NCI-H128 (cell line): ENCODE data around the gene DGKD.

ENCODE experiments used
- DNase-seq: peaks from one replicate; lab custom pipeline; 2025; ENCODE audit not compliant: unreplicated experiment; lab: John Stamatoyannopoulos, UW

Gene DGKD

DNA sequence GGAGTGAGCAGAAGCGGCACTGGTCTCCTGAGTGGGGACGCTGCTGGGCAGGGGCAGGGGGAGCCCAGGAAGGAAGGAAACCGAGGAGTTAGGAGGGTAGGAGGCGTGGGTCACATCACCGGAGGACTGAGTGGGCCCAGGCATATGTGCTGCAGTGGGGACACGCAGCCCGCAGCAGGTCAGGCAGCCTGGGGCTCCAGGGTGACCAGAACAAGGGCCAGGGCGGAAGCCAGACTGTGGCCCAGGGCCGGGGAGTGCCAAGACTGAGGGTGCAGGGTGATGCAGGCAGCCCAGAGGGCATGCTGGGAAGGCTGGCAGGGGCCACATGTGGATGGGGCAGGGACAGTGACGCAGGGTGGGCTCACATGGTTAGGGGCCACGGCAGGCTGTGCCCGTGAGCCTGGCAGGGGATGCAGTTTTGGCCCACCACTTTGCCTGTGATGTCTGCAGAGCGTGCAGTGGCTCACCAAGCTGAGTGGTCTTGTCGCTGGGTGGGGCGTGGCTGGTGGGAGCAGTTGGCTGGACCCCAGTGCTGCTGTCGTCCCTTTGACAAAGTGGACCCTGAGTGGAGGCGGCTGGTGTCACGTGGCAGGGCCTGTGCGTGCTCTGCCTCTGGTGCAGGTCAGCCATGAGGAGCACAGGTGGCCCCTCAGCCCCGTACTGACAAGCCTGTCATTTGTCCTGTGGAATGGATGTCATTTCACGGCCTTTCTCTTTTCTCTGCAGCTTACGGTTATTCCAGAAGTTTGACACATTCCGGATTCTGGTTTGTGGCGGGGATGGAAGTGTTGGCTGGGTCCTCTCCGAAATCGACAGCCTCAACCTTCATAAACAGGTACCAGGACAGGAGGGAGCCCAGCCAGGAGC is 87.1 kb downstream of the DGKD start:
- DNase-seq, result no peak

DNA sequence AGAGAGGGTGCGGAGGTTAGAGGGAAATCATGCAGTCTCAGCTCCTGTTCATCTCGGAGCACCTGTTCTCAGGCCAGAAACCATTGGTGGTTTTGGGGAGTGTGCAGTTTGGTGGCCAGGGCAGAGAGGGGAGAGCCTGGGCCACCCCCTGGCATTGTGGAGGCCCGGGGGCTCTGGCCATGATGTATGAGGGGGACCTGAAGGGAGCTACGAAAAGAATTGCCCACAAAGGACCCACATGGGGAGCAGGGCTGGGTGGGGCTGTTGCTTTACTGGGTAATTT is 87.7 kb downstream of the DGKD start:
- DNase-seq, result no peak

DNA sequence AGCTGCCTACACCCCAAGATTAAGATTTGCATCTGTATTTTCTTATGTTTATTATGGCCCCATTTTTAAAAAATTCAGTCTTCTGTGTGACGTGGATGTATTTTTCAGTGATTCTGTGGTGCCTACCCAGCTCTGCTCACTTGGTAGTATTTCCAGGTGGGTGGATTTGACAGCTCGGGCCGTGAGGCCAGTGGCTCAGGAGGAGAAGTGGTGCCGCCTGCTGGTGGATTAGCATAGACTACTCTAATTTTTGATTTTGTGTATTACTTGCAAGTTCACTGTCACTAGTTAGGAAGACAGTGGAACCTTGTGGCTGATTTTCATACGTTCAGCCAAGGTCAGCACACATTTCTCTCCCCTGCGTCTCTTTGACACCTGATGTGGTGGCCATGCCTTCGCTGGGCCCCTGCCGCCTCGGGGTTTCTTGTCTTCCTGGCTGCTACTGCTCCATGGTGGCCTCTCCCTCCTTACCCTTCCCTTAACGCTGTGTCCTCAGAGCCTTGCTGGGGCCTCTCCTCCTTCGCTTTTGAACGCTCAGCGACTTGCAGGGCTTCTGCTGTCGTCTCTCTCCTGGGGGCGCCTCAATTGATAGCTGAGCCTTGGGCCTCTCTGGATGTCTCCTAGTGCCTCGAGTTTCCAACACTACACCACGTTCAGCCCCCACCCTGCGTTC is 89.4 kb downstream of the DGKD start:
- DNase-seq, result peak; percentile 29

DNA sequence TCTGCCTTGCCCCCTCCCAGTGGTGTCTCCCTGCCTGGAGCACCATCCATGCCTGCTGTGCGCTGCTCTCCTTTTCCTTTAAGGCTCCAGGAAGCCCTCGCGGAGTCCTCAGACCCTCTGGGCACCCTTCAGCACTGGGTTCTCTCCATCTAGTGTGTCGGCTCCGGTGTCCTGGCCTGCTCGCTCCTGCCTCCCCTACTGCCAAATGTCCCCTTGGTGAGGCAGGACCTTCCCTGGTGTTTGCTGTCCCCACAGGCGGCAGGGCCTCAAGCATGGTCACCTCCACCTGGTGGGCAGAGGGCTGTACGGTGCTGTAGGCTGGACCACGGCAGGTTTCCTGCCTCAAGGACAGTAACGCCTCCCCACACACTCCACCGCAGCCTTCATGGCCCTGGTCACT is 90.2 kb downstream of the DGKD start:
- DNase-seq, result no peak

DNA sequence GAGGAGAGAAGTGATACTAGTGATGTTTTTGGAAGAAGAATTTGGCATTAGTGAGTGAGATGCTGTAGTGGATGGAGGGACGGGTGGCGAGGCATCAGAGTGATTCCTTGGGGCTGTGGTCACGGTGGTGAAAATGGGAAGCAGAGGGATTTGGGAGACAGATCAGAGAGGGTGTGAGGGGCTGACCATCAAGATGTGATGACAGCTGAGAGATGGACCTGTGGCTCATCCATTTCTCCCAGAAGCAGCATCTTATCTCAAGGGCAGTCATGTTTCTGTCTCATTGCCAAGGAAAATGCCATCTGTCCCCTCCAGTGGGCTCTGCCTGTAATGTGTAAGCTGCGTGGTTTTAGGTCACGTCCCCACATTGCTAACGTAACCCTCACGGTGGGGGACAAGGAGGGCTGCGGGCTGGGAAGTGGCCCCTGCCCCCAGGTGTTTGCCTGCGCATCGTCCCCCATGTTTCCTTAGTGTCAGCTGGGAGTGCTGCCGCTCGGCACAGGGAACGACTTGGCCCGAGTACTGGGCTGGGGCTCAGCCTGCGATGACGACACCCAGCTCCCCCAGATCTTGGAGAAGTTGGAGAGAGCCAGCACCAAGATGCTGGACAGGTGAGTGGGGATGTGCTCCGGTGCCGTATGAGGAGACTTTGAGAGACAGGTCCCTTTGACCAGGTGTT is 91.0 kb downstream of the DGKD start:
- DNase-seq, result no peak

DNA sequence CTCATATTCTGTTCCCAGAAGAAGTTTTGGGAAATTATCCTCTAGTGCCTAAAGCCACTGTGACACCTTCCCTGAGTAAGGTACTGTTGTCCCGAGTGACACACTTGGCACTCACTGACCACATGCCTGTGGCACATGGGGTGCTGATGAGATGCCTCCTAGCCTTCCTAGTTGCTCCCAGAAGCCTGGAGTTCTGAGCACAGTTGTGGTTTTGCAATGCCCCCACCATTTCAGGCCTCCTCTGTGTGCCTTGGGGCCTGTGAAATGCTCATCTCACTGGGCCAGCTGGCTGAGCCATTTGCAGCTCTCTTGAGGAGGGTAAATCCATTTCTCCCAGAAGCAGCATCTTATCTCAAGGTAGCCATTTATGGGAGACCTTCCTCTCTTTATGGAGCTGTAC is 91.8 kb downstream of the DGKD start:
- no peak for DNase-seq

DNA sequence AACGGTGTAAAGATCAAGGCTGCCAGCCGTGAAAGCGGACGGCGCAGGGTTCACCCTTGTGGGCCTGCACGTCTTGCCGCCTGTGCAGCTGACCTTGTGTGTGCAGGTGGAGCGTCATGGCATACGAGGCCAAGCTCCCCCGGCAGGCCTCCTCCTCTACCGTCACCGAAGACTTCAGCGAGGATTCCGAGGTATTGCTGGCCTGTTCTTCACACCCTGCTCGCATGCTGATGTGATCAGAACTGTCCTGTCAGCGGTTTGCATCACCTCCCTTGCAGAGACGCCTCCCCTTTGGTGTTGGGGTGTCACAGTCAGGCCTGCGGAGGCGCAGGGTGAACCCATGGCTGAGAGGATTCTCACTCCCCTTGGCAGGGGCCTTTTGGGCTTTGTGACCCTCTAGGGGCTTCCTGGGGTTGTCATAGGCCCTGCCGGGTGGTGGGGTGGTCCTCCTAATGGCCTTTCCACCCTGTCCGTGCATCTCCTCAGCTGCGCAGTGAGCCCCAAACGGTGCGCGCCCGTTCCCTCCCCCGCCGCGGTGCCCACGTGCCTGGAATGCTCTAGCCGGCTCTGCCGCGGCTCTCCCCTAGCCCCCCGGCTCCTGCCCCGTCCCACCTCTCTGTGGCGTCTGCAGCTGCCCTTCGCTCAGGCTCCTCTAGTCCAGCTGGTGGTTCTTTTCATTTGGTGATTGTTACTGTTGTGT is 92.5 kb downstream of the DGKD start:
- DNase-seq, result no peak

DNA sequence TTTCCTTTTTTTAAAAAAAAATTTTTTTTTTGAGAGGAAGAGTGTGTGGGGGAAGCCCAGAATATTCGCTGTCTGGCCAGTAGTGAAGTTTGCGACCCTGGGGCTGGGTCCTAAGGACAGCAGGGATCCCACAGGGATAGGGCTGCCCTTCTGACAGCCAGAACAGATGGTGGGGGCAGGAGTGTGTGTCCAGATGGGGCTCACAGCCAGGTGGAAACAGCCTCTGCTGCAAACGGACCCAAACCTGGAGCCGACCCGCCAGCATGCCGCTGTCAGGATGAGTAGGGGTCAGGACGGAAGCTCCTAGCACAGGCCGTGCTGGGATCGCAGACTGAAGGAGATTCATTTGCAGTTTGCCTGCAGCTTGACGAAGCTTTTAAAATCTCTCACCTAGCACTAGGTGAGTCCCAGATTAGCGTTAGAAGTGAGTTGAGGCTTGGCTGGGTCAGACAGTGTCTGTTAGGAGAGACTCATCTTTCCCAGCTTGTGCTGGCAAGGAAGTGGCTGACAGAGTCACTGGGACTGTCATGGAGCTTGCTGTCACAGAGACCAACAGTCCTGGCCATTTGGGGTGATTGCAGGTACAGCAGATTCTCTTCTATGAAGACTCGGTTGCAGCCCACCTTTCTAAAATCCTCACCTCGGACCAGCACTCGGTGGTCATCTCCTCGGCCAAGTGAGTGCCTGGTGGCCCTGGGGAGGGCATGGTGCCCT is 93.4 kb downstream of the DGKD start:
- no peak for DNase-seq

DNA sequence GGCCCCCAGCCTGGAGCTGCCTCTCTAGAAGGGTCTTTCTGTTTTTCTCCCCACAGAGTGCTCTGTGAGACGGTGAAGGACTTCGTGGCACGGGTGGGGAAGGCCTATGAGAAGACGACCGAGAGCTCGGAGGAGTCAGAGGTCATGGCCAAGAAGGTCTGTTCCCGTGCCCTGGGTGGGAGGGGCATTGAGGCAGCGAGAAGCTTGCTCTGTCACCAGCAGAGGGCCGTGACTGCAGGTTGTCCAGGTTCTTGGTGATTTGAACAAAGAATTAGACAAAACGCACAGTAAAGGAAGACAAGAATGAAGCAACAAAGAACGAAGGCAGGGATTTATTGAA is 93.9 kb downstream of the DGKD start:
- DNase-seq, result no peak

DNA sequence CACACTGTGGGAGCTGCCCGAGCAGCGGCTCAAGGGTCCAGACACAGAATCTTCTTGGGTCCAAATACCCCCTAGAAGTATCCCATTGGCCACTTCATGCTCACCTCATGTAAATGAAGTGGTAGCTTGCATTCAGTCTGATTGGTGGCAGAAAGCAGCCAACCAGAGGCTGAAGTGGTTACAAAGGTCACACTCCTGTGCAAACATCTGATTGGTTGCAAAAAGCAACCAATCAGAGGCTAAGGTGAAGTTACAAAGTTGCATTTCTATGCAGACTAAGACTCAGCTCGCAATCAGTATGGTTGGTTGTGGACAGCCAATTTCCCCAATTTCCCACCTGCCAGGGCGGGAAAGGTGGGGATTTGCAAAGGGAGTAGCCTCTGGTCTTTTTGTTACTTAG is 94.3 kb downstream of the DGKD start:
- no peak for DNase-seq

DNA sequence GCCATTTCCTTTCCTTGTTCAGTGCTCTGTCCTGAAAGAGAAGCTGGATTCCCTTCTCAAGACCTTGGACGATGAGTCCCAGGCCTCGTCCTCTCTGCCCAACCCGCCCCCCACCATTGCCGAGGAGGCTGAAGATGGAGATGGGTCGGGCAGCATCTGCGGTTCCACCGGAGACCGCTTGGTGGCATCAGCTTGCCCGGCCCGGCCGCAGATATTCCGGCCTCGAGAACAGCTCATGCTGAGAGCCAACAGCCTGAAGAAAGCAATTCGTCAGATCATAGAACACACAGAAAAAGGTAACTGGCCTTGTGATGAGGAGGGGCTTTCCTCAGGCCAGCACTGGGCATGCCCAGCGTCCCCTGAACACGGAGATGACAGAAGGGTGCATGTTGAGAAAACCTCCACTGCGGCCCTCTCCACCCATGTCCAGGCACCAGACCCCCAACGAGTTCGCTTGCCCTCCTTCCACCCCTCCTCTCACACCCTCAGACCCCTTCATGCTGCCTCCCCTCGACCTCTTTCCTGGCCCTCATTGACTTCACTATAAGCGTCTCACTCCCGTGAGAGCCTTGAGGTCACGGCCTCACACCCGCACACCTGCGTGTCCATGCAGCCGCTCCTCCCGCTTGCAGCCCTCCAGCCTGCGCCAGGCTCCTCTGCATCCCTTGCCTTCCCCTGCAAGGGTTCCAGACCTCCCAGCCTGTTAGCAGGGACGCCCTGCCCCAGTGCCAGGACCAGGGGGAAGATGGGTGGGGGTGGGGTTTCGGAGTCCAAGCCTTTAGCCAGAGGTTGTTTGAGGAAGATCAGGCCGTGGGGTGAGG is 95.0 kb downstream of the DGKD start:
- no peak for DNase-seq

DNA sequence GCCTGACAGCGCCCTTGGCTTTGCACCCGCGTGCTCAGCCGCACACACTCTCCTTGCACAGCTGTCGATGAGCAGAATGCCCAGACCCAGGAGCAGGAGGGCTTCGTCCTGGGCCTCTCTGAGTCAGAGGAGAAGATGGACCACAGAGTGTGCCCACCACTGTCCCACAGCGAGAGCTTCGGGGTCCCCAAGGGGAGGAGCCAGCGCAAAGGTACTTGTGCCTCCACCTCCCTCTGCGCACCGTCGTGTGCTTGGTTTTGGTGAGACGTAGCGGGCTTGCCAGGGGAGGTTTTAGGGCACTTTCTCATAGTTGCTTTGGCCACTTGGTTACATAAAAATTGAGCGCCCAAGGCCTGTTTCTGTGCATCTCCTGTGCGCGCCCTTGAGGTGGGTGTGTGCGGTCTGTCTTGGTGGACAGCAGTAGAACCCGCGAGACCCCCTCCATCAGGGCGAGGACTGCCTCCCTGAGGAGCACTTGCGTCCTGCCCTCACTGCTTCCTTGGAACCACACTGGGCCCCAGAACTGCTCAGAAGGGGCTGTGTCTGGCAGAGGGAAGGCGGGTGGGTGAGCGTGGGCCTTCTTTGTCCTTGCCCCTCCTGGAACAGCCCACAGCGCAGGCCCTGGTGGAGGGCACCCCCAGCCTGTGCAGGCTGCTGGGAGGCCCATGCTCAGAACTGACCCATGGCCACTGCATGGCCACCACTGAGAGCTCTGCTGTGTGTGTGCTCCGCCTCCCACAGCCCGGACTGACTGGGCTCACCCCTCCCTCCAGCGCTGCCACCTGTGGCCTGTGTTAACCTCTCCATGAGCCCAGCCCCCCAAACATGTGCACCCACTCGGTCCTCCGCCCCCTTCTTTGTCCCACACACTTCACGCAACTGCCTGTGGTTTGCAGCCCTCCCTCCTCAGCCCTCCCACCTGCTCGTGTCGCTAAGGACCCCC is 95.9 kb downstream of the DGKD start:
- no peak for DNase-seq

DNA sequence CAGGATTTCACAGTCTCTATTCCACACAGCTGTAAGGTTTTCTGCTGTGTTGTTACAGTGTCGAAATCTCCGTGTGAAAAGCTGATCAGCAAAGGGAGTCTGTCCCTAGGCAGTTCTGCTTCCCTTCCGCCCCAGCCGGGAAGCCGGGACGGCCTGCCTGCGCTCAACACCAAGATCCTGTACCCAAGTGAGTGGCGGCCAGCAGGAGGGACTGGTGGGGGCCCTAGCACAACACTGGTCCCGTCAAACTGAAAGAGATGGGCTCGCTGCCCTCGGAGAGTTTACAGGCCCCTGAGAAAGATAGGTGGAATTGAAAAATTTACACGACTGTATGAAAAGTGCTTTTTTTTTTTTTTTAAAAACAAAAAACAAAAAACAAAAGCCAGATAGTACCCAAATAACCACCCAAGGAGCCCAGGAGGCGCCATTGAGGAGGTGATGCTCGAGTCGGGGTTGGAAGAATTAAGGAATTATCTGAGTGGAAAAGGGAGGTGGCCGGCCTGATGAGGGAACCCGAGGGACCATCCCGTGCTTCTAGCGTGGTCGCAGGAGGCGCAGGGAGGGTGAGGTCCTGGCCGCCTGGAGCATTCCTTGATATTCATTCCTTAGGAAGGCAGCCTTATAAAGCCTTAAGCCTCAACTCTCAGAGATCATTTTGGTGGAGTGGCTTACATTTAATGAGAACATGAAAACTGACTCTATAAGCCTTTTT is 96.7 kb downstream of the DGKD start:
- no peak for DNase-seq

DNA sequence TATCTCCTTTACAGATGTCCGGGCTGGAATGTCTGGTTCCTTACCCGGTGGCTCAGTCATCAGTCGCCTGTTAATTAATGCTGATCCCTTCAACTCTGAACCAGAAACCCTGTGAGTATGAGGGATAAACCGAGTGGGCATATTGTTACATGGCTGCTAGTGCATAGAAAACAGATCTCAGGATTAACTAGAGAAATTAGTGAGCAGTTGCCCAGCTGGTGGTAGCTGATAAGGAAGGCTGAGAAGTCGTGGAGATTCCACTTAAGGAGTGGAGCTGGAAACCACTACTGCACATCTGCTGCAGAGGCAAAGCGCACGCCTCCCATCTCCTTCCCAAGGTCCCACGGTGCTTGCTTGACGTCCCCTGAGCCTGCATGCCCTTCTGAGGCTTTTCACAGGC is 97.7 kb downstream of the DGKD start:
- no peak for DNase-seq

DNA sequence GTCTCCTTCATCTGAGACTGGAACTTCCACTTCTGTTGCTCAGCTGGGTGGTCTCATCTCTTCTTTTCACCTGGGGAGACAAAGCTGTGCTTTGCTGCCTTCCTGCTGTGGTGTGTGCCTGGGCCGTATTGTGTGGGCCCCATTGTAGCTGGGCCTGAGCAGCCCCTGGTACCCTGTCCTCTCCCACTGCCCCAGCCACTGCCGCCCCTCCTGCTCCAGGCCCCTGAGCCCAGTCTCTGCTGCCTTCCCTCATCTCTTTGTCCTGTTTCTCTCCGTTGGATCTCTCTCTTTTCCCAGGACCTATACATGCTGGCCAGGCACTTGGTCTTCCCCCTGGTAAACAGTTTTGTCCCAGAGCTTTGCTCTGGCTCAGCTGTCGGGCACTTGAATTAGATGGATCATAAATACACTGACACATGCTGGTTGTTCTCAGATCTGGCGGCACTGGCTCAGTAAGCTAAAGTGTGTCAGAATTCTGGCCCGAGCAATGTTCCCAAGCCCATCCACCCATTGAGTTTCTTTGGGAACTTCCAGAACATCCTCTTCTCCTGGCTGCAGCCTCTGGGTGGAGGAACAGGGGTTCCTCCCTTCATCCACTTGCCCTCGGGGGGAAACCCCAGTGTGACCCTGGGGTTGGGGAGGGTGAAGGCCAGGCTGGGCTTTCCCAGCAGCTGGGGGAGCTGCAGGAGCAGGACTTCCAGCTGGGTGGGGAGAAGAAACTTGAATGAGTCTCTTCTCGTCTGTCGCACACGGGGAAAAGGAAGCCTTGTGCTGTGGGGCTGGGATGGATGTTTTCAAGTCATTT is 99.0 kb downstream of the DGKD start:
- no peak for DNase-seq

DNA sequence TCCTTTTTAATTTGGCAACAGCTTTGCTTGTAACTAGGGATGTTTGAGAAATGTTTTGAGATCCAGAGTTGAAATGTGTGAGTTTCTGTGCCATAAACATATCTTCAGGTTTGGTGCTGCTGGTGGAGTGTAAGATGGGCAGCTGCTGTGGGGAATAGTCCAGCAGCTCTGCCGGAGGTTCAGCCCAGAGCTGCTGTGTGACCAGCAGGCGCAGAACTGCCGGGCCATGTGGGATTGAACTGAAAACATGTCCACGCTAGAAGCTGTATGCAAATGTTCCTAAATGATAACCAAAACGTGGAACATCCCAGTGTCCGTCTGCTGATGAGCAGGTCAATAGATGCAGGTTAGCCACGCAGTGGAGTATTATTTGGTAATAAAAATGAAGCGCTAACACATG is 99.6 kb downstream of the DGKD start:
- no peak for DNase-seq

DNA sequence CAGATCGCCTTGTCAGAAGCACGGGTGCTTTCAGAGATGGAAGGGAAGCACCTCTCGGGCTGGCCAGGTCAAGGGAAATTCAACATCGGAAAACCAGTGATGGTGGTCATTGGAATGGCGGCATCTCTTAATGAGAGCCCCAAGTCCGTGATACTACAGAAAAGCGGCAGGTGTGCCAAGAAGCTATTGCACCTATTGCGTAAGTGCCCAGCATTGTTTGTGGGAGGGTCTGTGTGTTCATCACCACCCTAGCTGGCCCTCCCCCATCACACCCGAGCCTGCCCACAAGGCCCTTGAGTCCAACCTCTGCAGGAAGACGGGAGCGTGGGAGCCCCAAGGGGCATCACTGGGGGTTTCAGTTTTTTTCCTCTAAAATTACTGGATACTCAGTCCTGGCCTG is 100.7 kb downstream of the DGKD start:
- DNase-seq, result no peak

DNA sequence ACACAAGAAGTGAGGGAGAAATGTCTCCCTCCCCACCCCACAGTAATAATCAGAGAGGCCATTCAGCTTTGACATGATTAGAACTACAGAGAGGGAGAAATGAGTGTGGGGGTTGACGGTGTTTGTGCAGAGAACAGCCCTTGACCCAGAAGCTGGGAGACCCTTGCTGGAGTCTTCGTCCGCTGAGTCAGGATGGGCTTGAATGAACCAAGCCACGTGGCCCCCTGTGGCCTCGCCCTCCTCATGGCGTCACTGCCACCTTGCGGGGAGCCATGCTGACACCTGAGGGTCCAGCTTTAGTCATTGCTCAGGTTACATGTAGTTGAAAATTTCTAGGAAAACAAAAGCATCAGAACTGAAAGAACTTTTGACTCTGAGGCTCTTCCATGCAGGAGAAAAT is 101.2 kb downstream of the DGKD start:
- DNase-seq, result no peak
